Measurements from ENCODE around the gene IL2RA. TPM values are rescaled to one million over a fixed set of nuclear protein-coding genes. Genes with fewer than 3 reads are reported as not detected.
A peak's percentile ranks its signal among the peaks of the same experiment; 100 is the strongest.

IL2RA gene
- total and polyA plus RNA-seq, 9 of the 15 experiments (the other 6 are each of a cell fraction or from before 2014, with no cell fraction given): 0.95 TPM; not detected in 8

DNA sequence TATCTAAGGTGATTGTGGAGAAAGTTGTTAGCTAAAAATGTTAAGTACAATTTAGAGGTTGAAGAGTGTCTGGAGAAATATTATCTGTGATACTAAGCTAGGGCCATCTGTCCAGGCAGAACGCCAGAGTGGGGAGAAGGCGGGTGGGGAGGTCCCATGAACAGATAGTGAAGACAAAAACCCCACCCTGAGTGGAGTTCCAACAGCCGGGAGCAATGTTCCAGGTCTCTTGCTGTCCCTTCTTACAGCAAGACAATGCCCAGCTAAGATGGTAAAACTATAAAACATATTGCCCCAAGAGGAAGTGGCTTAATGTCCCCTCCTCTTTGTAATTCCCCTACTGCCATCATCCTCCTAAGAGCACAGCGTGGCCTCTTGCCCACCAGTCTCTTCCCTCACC, 74.4 kb downstream of the IL2RA start (continued):
- TF ChIP-seq ZNF324 (CRISPR knock-in tag; IDR thresholded peaks at IDR 0.05) (no peak), RBM39 (optimal IDR thresholded peaks at IDR 0.05; ENCODE audit: low read depth, low read length) (no peak), ELF4 (CRISPR knock-in tag; IDR thresholded peaks at IDR 0.05) (0 out of 2 replicates have a peak, but pooled peaks have one; percentile 8)
- TF ChIP-seq, protein P1, sequence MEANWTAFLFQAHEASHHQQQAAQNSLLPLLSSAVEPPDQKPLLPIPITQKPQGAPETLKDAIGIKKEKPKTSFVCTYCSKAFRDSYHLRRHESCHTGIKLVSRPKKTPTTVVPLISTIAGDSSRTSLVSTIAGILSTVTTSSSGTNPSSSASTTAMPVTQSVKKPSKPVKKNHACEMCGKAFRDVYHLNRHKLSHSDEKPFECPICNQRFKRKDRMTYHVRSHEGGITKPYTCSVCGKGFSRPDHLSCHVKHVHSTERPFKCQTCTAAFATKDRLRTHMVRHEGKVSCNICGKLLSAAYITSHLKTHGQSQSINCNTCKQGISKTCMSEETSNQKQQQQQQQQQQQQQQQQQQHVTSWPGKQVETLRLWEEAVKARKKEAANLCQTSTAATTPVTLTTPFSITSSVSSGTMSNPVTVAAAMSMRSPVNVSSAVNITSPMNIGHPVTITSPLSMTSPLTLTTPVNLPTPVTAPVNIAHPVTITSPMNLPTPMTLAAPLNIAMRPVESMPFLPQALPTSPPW (CRISPR knock-in tag; IDR thresholded peaks at IDR 0.05): peak; percentile 60; the same call in 1 of the 2 replicates
- TF ChIP-seq, protein P2, sequence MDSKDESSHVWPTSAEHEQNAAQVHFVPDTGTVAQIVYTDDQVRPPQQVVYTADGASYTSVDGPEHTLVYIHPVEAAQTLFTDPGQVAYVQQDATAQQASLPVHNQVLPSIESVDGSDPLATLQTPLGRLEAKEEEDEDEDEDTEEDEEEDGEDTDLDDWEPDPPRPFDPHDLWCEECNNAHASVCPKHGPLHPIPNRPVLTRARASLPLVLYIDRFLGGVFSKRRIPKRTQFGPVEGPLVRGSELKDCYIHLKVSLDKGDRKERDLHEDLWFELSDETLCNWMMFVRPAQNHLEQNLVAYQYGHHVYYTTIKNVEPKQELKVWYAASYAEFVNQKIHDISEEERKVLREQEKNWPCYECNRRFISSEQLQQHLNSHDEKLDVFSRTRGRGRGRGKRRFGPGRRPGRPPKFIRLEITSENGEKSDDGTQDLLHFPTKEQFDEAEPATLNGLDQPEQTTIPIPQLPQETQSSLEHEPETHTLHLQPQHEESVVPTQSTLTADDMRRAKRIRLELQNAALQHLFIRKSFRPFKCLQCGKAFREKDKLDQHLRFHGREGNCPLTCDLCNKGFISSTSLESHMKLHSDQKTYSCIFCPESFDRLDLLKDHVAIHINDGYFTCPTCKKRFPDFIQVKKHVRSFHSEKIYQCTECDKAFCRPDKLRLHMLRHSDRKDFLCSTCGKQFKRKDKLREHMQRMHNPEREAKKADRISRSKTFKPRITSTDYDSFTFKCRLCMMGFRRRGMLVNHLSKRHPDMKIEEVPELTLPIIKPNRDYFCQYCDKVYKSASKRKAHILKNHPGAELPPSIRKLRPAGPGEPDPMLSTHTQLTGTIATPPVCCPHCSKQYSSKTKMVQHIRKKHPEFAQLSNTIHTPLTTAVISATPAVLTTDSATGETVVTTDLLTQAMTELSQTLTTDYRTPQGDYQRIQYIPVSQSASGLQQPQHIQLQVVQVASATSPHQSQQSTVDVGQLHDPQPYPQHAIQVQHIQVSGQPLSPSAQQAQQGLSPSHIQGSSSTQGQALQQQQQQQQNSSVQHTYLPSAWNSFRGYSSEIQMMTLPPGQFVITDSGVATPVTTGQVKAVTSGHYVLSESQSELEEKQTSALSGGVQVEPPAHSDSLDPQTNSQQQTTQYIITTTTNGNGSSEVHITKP (IDR thresholded peaks at IDR 0.05; ENCODE audit: partially characterized antibody): peak; percentile 65

DNA sequence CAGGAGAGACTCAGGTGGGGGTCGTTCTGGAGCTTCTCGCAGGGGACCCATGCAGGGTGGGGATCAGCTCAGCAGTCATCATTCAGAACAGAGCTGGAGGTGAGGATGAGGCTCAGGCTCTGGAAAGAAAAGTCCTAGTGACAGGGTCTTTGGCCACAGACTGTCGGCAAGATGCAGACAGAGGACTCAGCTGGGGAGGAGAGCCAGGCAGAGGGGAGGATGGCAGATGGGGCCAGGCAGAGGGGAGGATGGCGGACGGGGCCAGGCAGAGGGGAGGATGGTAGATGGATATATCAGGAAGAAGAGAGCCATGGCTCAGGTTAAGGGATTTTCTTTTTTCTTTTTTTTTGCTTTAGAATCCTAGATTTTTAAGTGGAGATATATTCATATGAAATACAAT, 77.1 kb downstream of the IL2RA start:
- Histone ChIP-seq H3K9ac (ENCODE audit: insufficient read depth in 1 of 2, low read depth in 2 of 2, low read length in 2 of 2) (no peak overlapping the region), H3K4me3 (no peak overlapping the region), H2AFZ (ENCODE audit: low read depth, low read length) (no peak overlapping the region), H3K27ac (ENCODE audit: extremely low read depth, low read depth, low read length) (no peak overlapping the region), H3K9me3 (replicated peaks; ENCODE audit: control insufficient read depth, insufficient read depth, low read depth, low read length) (no peaks in the 10 kb centered on the region), H4K20me1 (replicated peaks; ENCODE audit: control insufficient read depth, insufficient read depth, low read length) (no peaks in the 10 kb centered on the region), H3K27me3 (ENCODE audit: control insufficient read depth in 2 of 2, insufficient read depth in 2 of 2, low read length in 2 of 2) (no peaks in the 10 kb centered on the region), H3K79me2 (ENCODE audit: control insufficient read depth, insufficient read depth, low read length) (no peaks in the 10 kb centered on the region), H3K4me2 (ENCODE audit: insufficient read depth, low read length) (no peak overlapping the region), H3K9me1 (ENCODE audit: control insufficient read depth, insufficient read depth, low read length) (no peaks in the 10 kb centered on the region), H3K4me1 (replicated peaks in 1 of 2; ENCODE audit: control insufficient read depth in 2 of 2, insufficient read depth in 2 of 2, low read length in 2 of 2) (peaks cover 14 to 29% of the 10 kb centered on the region in 2 experiments; a peak in 4 of 5 replicates), H3K36me3 (ENCODE audit: control insufficient read depth, insufficient read depth, low read length) (no peaks in the 10 kb centered on the region)
- no peak for DNase-seq (ENCODE audit: extremely low read depth in 1 of 4, low spot score in 3 of 4)
- no TSS peak for BruUV-seq (replicated peaks)
- no peak for ATAC-seq
- ChIA-PET POLR2A (no interaction called here), CTCF (ENCODE audit: low intra/inter-chr PET ratio) (no interaction called here)
- intact Hi-C loops (cut with micrococcal nuclease) (no loop called here), in situ Hi-C loops (cut with MboI) (no loop called here)
- no peak for FAIRE-seq
- WGBS (ENCODE audit: insufficient coverage, low coverage, missing lambda C conversion rate): 56% methylated on average over 4 of the region's 5 CpGs
- TF ChIP-seq, protein P3, sequence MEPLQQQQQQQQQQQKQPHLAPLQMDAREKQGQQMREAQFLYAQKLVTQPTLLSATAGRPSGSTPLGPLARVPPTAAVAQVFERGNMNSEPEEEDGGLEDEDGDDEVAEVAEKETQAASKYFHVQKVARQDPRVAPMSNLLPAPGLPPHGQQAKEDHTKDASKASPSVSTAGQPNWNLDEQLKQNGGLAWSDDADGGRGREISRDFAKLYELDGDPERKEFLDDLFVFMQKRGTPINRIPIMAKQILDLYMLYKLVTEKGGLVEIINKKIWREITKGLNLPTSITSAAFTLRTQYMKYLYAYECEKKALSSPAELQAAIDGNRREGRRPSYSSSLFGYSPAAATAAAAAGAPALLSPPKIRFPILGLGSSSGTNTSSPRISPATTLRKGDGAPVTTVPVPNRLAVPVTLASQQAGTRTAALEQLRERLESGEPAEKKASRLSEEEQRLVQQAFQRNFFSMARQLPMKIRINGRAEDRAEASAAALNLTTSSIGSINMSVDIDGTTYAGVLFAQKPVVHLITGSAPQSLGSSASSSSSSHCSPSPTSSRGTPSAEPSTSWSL (CRISPR knock-in tag; IDR thresholded peaks at IDR 0.05; ENCODE audit: borderline replicate concordance): no peak
- TF ChIP-seq ZNF124 (CRISPR knock-in tag; IDR thresholded peaks at IDR 0.05) (no peak), CBFB (CRISPR knock-in tag; IDR thresholded peaks at IDR 0.05) (no peak), POLR2AphosphoS5 (IDR thresholded peaks at IDR 0.05; ENCODE audit: control insufficient read depth, insufficient read depth, low read depth, low read length) (no peak), NONO (IDR thresholded peaks at IDR 0.05; ENCODE audit: low read depth in 2 of 2, low read length in 1 of 2) (no peak), CBFA2T3 (IDR thresholded peaks at IDR 0.05) (no peak), ZFP30 (CRISPR knock-in tag; IDR thresholded peaks at IDR 0.05; ENCODE audit: borderline replicate concordance) (no peak)
- TF ChIP-seq, protein P4, sequence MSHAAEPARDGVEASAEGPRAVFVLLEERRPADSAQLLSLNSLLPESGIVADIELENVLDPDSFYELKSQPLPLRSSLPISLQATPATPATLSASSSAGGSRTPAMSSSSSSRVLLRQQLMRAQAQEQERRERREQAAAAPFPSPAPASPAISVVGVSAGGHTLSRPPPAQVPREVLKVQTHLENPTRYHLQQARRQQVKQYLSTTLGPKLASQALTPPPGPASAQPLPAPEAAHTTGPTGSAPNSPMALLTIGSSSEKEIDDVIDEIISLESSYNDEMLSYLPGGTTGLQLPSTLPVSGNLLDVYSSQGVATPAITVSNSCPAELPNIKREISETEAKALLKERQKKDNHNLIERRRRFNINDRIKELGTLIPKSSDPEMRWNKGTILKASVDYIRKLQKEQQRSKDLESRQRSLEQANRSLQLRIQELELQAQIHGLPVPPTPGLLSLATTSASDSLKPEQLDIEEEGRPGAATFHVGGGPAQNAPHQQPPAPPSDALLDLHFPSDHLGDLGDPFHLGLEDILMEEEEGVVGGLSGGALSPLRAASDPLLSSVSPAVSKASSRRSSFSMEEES (CRISPR knock-in tag; IDR thresholded peaks at IDR 0.05): no peak
